GM21825 (cell line): ENCODE results near the gene GPR180.

Experiments used
- ATAC-seq: cut with Tn5 transposase; IDR thresholded peaks from one replicate; pipeline ENCODE4 v1.9.1; 2021; ENCODE audit warnings: mild to moderate bottlenecking, moderate library complexity; ENCODE audit not compliant: unreplicated experiment

The GPR180 gene

DNA sequence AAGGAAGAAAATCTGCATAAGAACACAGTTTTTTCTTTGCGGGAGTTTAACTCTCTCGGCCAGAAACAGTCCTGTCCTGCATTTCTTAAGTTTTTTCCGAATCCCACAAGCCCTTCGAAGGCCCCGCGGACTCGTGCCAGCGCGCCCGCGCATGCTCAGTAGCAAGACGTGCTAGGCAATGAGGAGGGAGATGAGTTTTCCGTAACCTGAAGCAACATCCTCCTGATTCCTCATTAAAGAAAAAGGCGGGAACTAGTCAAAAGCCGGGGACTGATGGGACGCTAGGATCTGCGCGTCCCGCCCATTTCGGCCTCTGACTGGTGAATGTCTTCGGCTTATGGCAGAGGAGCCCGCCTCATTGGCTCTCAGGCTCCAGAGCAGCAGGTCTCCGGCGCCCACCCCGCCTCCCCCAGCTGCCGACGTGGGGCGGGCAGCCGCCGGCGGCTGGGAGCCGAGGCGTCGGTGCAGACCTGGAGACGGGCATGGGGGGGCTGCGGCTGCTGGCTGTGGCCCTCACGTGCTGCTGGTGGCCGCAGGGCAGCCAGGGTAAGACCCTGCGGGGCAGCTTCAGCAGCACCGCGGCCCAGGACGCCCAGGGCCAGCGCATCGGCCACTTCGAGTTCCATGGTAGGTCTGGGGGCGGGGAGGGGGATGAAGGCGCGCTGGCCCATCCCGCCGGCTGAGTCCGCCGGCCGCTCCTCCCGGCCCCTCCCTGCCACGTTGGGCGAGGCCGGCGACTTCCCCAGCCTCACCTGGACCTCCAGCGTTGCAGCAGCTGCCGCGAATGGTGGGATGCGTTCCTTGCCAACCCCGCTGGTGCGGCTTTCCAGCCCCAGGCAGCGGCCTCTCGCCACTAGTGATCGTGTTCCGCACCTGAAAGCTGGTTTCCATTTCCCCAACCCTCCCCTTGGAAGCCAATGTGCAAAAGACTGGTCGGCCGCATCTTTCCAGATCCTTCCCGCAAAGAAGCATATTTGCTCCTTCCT lies at the start of gene GPR180:
Gene GPR180 (plus strand): TSS at position 412 of the 986 bp plus-strand sequence. CDS start 71 bp downstream, at position 483.
- ATAC-seq = peak; percentile 99

DNA sequence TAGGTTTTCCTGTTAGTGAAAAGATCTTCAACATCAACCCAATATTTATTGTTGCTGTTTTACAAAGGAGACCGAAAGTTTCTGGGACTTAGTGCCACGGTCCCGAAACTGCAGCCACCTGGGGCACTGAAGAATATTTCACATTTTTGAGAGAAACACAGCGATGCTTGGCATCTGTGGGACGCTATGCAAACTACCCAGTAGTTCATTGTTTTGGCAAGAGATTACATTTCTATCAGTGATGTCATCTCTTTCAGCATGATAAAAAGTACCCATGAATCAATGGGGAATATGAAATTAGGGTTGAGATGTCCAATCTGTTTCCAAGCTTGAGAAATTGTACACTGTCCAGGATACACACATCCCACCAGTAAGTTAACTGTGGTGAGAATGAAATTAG lies 49.6 kb upstream of the GPR180 start:
- no peak for ATAC-seq

DNA sequence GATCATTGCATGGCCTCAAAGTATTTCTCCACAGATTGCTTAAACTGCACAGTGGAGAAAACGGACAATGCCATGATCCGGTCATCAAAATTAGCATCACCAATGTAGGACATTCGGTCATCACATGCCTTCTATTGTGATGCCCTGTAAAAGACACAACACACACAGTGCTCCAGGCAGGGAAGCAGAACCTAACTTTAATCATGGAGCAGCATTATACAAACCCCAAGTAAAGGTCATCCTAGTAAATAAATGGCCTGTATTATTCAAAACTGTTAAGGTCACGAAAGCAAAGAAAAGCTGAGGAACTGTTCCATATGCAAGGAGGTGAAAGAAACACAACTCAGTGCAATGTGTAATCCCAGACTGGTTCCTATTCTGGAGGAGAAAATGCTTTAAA lies 47.9 kb upstream of the GPR180 start:
- no peak for ATAC-seq

DNA sequence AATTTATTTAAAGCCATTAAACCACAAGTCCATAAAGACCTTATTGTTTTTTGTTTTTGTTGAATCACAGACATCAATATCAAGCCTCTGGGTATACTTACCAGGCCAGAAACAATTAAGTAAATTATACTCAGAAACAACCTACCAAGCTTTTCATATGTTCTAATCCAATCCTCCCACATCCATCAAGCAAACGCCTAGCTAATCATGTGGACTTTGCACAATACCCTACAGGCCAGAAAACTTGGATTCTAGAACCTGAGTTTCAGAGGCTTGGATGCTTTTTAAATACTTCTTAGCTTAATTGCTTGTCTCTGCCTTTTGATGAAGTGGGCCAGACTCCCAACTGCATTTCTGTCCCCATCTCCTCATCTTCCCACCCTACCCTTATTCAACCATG lies 45.6 kb upstream of the GPR180 start:
- ATAC-seq = no peak

DNA sequence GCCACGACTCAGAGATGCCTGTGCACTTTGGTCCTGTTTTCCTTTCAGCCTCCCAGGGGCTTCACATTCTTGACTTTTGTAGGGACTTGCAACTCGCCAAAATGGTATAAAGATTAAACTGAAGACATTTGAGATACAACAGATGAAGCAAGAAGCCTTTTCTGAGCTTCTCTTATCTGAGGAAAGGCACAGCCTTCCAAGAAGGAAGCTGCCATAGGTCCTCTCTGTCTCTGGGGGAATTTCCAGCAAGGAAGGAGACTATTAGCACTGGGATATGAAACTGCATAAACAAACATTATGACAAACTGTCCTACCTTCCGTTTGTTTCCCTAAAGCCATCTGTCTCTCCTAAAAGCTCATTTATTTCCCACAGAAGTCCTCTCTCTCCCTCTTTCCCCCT lies 45.0 kb upstream of the GPR180 start:
- no peak for ATAC-seq

DNA sequence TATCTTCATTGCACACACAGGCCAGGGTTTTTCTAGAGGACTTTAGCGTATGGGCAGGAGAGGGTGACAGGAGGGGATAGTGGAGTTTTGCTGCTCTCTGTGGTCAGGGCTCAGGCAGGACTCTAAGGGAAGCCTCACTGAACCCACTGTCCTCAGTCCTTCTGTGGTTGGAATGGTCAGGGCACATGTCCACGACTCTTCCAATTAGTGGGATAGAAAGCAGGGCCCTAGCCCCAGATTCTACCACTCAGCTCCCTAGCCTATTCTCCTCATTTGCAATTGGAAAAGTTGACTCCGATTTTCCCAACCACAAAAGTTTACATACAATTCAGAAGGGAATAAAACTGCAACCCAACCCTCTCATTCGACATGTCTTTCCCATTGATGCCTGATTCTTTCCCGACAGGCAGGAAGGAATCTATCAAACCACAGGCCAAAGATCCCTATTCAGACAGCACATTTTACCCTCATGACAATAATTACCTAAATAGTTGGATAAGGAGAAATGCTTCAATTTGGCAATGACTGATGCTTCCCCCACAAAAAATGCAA lies 43.9 kb upstream of the GPR180 start:
- ATAC-seq = no peak

DNA sequence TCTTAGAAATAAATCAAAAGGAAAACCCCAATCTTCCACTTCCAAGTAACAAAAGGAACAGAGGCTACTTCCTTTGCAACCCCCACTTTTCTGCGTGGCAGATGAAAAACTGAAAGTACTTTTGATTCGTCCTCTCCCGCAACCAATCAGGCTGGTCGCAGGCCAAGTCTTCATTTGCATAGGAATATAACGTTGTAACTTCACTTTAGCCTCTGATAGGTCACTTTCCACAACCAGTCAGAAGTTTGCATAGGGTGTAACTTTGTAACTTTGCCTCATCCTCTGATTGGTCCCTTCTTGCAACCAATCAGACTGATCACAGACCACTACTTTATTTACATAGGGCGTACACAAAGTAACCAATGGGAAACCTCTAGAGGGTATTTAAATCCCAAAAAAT lies 42.9 kb upstream of the GPR180 start:
- ATAC-seq = no peak

DNA sequence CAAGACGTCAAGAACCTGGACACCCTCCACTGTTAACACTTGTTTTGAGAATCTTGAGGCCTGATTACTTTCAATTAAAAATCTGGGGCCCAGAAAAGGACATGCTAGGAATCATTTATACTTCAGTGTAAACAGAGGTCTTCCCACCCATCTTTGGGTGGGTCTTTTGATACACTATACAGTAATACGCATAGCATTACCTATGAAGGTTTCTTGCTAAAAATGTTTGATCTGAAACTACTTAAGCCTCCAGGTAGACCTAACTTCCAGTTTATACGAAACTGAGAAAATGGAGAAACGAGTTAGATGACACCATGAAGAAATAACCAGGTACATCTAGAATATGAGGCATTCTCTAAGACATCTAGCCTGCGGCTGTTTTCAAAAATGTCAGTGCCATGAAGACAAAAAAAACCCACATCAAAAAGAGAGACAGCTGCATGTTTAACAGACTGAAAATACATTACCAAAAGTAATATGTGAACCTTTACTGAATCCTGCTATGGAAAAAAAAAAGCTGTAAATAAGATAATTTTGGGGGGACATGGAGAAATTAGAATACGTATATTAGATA lies 42.3 kb upstream of the GPR180 start:
- no peak for ATAC-seq

DNA sequence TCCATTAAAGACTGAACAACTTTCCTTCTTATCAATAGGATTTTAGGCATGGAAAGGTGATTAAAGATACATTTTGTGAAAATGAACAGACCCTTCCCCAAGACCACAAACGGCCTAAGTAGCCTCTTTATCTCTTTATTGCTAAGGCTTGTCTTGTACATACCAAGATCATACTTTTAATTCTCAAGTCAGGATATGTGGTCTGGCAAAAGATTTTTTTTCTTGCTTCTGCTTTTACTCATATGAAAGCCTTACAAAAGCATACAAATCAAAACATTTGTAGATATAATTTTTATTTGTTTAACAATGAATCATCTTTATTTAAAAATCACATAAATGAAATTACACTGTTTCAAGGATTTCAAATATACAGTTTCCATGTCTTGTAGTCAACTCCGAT lies 41.5 kb upstream of the GPR180 start:
- no peak for ATAC-seq

DNA sequence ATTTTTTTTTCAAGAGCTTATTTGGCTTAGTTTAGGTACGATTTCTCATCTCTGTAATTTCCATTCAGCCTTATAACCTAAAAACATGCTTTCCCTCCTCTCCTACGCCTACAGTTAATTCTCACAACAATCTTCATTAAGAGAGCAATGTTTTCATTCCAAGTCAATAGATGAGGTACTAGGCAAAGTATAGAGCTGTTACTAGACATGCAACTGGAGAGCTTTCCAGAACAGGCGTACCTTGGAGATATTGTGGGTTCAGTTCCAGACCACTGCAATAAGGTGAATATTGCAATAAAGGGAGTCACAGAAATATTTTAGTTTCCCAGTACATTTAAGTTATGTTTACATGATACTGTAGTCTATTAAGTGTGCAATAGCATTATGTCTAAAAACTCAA lies 40.5 kb upstream of the GPR180 start:
- ATAC-seq = no peak

DNA sequence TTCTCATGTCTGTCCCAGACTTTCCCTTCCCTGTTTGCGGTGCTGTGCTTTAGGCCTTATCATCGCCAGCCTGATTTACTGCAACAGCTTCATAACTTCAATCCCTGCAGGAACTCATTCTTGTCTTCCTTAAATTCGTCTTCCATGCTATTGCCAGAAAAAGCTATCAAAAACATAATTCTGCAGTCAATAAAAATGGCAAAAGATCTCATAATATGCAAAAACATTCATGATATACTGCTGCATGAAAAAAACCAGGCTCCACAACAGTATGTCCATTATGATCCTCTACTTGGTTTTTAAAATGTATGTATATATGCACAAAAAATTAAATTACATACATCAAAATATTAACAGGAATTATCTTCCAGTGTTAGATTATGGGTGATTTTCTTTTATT lies 34.1 kb upstream of the GPR180 start:
- ATAC-seq = no peak

DNA sequence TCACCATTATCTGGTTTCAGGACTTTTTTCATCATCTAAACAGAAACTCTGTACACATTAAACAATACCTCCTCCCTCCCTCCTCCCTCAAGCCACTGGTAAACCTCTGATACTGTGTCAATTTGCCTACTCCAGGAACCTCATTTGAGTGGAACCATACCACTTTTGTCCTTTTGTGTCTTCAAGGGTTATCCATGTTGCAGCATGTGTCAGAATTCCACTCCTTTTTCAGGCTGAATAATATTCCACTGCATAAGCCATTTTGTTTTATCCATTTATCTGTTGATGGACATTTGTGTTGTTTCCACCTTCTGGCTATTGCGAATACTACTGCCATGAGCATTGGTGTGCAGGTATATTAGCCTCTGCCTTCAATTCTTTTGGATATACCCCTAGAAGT lies 33.2 kb upstream of the GPR180 start:
- ATAC-seq = no peak

DNA sequence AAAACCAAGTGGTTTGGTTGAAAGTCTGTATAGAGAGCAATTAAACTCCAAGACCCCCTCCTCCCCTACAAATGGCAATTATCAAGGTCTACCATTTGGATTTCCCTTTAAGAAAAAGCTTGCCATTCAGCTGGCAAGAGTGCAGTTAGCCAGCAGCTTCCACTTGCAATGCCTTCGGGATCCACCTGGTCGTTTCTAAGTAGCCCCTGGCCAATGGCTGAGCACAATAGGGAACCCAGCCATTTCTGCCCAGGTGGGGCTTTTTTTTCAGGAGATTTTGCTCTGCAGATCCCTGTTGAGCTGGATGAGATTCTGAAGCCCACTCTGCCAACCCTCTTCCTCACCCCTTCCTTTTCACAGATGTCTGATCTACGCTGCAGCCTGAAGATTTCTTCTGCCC lies 32.0 kb upstream of the GPR180 start:
- ATAC-seq = no peak

DNA sequence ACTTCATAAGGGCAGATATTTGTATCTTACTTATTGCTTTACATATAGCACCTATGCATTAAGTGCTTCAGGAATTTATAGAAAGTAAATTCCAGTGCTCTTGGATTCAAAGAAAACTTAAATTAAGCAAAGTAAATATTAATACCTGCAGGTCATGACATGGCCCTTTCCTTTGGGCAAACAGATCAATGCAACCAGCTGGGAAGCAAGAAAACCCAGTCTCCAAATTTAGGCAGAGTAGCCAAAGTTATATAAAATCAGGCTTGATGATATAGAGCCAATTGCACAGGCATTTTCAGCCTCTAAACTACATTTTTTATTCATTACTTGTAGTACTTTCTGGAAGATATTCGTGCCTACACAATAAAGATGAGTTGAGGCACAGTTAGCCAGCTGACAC lies 22.6 kb upstream of the GPR180 start:
- ATAC-seq = no peak

DNA sequence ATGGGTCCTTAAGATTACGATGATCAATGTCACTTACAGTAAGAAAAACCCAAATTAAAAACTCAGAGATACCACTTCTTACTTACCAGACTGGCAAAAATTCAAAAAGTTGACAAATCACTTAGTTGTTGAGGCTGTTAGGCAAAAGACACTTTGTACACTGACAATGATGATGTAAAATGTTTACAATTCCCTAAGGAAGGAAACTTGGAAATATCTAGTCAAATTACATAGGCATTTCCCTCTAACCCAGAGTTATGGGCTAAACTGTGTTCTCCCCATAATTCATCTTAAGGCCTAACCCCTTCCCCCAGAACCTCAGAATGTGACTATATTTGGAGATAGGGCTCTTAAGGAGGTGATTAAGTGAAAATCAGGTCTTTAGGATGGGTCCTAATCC lies 17.7 kb upstream of the GPR180 start:
- no peak for ATAC-seq

DNA sequence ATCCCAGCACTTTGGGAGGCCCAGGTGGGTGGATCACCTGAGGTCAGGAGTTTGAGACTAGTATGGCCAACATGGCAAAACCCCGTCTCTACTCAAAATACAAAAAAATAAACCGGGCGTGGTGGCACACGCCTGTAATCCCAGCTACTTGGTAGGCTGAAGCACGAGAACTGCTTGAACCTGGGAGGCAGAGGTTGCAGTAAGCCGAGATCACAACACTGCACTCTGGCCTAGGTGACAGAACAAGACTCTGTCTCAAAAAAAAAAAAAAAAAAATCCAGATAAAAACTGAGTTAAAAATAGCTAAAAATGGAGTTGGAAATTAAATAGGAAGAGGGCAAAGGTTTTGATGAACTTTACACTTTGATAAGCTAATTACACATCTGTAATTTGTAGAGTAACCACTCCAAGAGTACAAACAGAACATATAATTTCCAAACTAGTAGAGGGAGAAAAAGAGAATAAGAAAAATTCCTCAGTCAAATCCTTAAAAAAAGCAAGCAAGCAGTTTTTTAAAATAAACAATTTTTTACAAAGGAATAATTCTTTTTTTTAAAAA lies 16.0 kb upstream of the GPR180 start:
- ATAC-seq = no peak

DNA sequence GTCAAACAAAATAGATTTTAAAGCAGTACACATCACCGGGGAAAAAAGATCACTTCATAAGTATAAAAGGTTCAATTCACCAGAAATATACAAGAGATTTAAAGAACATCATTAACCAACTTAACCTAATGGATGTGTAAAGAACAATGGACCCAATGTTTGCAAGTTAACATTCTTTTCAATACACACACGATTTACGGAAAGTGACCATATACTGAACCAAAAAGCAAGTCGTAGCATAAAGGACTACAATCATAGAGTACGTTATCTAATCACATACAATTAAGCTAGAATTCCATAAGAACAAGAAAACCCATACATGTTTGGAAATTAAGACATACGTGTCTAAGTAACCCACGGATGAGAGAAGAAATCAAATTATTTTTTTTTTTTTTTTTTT lies 15.3 kb upstream of the GPR180 start:
- no peak for ATAC-seq

DNA sequence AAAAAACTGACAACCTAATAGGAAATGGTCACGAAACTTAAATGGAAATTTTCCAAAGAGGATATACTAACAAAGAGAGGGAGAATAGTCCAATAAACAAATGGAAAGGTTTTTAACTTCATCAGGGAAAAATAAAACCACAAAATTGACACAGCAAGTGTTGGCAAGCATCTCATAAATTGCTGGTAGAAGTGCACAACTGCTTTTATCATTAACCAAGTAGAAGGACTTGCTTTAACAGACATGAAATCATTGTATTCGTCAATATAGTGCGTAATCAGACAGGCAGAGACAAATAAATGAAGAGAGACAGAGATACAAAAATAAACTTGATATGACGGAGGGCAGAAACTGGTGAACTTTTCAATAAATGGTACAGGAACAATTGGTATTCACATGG lies 13.1 kb upstream of the GPR180 start:
- no peak for ATAC-seq

DNA sequence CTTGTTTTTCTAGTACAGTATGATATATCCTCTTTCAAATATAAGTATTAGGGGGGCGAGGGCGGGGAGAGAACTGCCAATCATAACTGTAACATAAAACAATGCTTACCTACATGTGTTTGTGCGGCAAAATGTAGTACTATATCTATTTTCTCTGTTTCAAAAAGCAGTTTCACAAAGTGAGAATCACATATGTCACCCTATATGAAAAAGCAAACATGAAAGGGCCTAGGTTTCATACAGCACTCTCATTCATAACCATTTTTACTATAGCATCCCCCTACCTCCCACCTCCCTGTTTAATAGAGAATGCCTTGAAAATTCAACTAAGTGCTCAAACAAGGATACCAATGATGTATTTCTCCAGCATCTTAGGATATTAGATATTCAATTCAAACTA lies 10.9 kb upstream of the GPR180 start:
- no peak for ATAC-seq

DNA sequence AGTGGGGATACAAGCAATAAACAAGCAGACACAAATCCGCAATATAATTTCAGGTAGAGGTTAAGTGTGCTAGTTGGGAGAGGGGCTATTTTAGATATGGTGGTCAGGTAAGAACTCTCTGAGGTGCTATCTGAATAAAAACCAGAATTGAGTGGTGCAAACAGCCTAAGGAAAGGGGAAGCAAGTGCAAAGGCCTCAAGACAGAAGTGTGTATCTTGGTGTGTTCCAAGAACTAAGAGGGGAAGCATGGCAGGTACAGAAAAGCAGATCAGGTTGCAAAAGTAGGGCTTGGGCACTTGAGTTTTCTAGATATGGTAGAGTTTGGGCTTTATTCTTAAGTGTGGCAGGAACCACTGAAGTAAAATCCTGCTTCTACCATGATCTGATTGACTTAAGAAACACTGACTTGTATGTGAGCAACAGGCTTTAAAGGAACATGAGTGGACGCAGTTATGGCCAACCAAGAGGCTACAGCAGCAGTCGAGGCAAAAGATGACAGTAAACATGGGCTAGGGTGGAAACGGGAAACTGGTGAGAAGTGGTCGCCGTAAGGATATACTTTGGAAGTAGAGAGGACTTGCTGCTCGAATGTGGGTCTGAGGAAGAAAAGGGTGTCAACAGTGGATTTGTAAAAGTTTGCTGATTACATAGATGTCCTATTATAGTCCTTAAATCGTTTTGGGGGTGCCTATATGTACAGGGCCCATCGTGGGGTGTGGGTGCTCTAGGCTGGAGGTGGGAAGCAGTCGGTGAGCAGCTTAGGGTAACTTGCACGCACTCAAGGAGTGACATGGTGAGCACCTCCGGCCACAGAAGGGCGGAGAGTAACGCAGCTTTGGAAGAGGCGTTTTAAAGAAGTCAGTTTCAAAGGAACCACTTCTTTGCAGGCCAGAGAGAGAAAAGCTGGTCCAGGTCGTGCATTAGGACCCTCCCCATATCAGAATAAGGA lies 6.4 kb upstream of the GPR180 start:
- peak; percentile 53 for ATAC-seq
